ENCODE measurements around the gene CCDC102B. TPM values are rescaled to one million over a fixed set of nuclear protein-coding genes. Genes with fewer than 3 reads are reported as not detected.
"Not testable (repeated sequence)": the region's sequence is repeated elsewhere in the genome, so short reads cannot be mapped to it uniquely, and the experiment has no call there.

CCDC102B gene
- total RNA-seq, 1 donor from 2014 or later: 8.2 TPM

- TF ChIP-seq CTCF (IDR thresholded peaks at IDR 0.05; ENCODE audit: unreplicated experiment): no peak
- no peak for DNase-seq (ENCODE audit: low spot score)
- Mint-ChIP-seq H3K9me3 (ENCODE audit: unreplicated experiment) (no peaks in the 10 kb centered on the region), H3K27ac (ENCODE audit: unreplicated experiment) (no peak overlapping the region), H3K27me3 (ENCODE audit: unreplicated experiment) (no peaks in the 10 kb centered on the region), H3K4me1 (ENCODE audit: unreplicated experiment) (no peaks in the 10 kb centered on the region), H3K4me3 (ENCODE audit: unreplicated experiment) (no peak overlapping the region), H3K36me3 (ENCODE audit: low read depth, unreplicated experiment) (no peaks in the 10 kb centered on the region)
Measured at GRCh38 chr18:68861365-68861764, 63.5 kb downstream of the CCDC102B start.

GRCh38 chr18:68865021-68865420 is 67.1 kb downstream of the CCDC102B start:
- H3K4me3 Mint-ChIP-seq (ENCODE audit: unreplicated experiment): no peak overlapping the region
- DNase-seq (ENCODE audit: low spot score): no peak
- no peaks in the 10 kb centered on the region for H3K9me3 Mint-ChIP-seq (ENCODE audit: unreplicated experiment)
- no peak for TF ChIP-seq CTCF (IDR thresholded peaks at IDR 0.05; ENCODE audit: unreplicated experiment)
- no peak overlapping the region for H3K27ac Mint-ChIP-seq (ENCODE audit: unreplicated experiment)
- no peaks in the 10 kb centered on the region for H3K27me3 Mint-ChIP-seq (ENCODE audit: unreplicated experiment)
- H3K36me3 Mint-ChIP-seq (ENCODE audit: low read depth, unreplicated experiment): no peaks in the 10 kb centered on the region
- H3K4me1 Mint-ChIP-seq (ENCODE audit: unreplicated experiment): no peaks in the 10 kb centered on the region

GRCh38 chr18:68865503-68865902 is 67.6 kb downstream of the CCDC102B start:
- Mint-ChIP-seq H3K4me1 (ENCODE audit: unreplicated experiment) (no peaks in the 10 kb centered on the region), H3K27ac (ENCODE audit: unreplicated experiment) (no peak overlapping the region), H3K9me3 (ENCODE audit: unreplicated experiment) (no peaks in the 10 kb centered on the region), H3K4me3 (ENCODE audit: unreplicated experiment) (no peak overlapping the region), H3K36me3 (ENCODE audit: low read depth, unreplicated experiment) (no peaks in the 10 kb centered on the region), H3K27me3 (ENCODE audit: unreplicated experiment) (no peaks in the 10 kb centered on the region)
- no peak for DNase-seq (ENCODE audit: low spot score)
- no peak for TF ChIP-seq CTCF (IDR thresholded peaks at IDR 0.05; ENCODE audit: unreplicated experiment)

- Mint-ChIP-seq H3K9me3 (ENCODE audit: unreplicated experiment) (no peaks in the 10 kb centered on the region), H3K36me3 (ENCODE audit: low read depth, unreplicated experiment) (no peaks in the 10 kb centered on the region), H3K4me3 (ENCODE audit: unreplicated experiment) (no peak overlapping the region), H3K27me3 (ENCODE audit: unreplicated experiment) (no peaks in the 10 kb centered on the region), H3K4me1 (ENCODE audit: unreplicated experiment) (no peaks in the 10 kb centered on the region), H3K27ac (ENCODE audit: unreplicated experiment) (no peak overlapping the region)
- TF ChIP-seq CTCF (IDR thresholded peaks at IDR 0.05; ENCODE audit: unreplicated experiment): no peak
- DNase-seq (ENCODE audit: low spot score): no peak
Measured at GRCh38 chr18:68873003-68873402, 75.1 kb downstream of the CCDC102B start.

- no peak for DNase-seq (ENCODE audit: low spot score)
- no peaks in the 10 kb centered on the region for H3K9me3 Mint-ChIP-seq (ENCODE audit: unreplicated experiment)
- H3K4me1 Mint-ChIP-seq (ENCODE audit: unreplicated experiment): no peaks in the 10 kb centered on the region
- TF ChIP-seq CTCF (IDR thresholded peaks at IDR 0.05; ENCODE audit: unreplicated experiment): no peak
- H3K27ac Mint-ChIP-seq (ENCODE audit: unreplicated experiment): no peak overlapping the region
- H3K27me3 Mint-ChIP-seq (ENCODE audit: unreplicated experiment): no peaks in the 10 kb centered on the region
- H3K36me3 Mint-ChIP-seq (ENCODE audit: low read depth, unreplicated experiment): peaks cover 5% of the 10 kb centered on the region
- H3K4me3 Mint-ChIP-seq (ENCODE audit: unreplicated experiment): no peak overlapping the region
Measured at GRCh38 chr18:68874361-68874760, 76.5 kb downstream of the CCDC102B start.

- not testable (repeated sequence) for H3K27ac Mint-ChIP-seq (ENCODE audit: unreplicated experiment); DNase-seq (ENCODE audit: low spot score); H3K9me3 Mint-ChIP-seq (ENCODE audit: unreplicated experiment)
Measured at GRCh38 chr18:68879947-68880346, 82.1 kb downstream of the CCDC102B start.

More at GRCh38 chr18:68879947-68880346, 82.1 kb downstream of the CCDC102B start:
- H3K4me1 Mint-ChIP-seq (ENCODE audit: unreplicated experiment); H3K36me3 Mint-ChIP-seq (ENCODE audit: low read depth, unreplicated experiment); H3K4me3 Mint-ChIP-seq (ENCODE audit: unreplicated experiment); H3K27me3 Mint-ChIP-seq (ENCODE audit: unreplicated experiment): not testable (repeated sequence)
